Caki2 (cell line): Measurements from ENCODE around the gene SETD3. TPM values are rescaled to one million over a fixed set of nuclear protein-coding genes. Genes with fewer than 3 reads are reported as not detected.

Source experiments
- DNase-seq: peaks from one replicate; pipeline ENCODE4 v3.0.0-alpha.2; 2015; ENCODE audit warnings: low read depth
- in situ Hi-C: cut with HindIII; loops from 2 replicates; pipeline ENCODE4 v1.10.0; 2016; ENCODE audit warnings: low sequenced_read_pairs, low pct_unique_long_range_greater_than_20kb, mixed read lengths
- total RNA-seq: library from RNA; depleted of rRNA; stranded (reverse); fragments of >200 nt; shearing (Covaris generic); gene quantifications from 2 replicates; pipeline ENCODE4 v1.2.3, GENCODE V29; 2014; ENCODE audit warnings: low replicate concordance; rRNA removed

The SETD3 gene
- total RNA-seq, result 27.9 and 38.1 TPM in 2 replicates

DNA sequence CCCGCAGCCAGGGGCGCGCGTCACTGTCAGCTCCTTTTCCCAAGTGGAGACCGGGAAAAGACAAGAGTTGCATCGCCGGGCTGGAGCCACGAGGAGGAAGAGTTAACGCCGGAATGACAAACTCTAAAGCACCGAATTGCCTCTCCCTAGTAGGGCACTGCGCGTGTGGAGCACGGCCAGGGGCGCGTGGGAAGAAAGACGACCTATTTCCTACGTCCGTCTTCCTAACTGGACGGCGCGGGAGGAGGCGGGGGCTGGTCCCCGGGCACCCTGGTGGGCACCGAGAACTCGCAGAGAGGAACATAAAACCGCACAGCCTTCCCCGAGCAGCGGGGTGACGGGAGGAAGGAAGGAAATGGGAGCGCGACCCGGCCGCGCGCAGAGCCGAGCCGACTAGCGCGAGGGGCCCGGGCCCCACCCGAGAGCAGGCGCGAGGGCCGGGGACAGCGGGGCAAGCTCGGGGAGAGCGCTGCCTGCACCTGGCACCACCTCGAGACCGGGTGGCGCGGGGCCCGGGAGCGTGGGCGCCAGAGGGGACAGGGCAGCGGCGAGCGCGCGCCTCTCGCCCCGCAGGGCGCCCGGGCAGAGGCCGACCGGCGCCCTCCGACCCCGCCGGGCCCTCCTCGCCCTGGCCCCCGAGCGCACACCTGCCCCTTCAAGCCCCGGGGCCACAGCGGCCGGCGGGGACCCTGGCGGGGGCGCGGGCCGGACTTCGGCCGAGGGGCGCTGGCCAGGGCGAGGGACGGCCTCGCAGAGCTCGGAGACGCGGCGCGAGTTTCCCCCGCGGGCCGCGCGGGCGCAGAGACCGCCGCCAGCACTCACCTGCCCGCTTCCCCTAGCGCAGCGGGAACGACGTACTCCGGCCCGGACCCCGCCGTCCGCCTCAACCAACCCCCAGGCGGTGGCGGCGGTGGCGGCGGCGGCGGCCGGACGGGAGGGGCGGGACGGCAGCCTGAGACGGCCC, at the start of gene SETD3:
Gene SETD3 (minus strand): TSS at position 954 of the 964 bp plus-strand sequence. CDS start 15,054 bp downstream, outside the sequence.
- in situ Hi-C loops, result no loop called here
- DNase-seq, result peak; percentile 23

DNA sequence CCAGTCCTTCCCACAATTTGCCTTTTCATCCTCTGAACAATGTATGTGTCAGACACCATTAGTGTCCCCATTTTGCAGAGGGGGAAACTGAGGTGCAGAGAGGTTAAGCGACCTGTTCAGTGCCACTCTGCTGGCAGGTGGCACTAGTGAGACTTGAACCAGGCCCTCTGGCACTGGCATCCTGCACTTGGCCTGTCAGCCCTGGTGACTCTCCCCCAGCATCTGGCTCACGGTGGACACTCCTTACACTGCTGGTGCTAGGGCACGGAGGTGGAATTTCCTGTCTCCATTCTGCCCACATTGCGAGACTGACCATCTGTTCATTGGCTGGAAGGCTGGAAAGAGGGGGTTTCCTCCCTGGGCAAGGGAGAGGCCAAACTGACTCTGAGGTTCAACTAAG, 49.2 kb upstream of the SETD3 start:
- DNase-seq, result no peak
- in situ Hi-C loops, result no loop called here

- in situ Hi-C loops, result no loop called here
- DNase-seq, result no peak
Measured at GRCh38 chr14:99527427-99528076, 46.9 kb upstream of the SETD3 start.

DNA sequence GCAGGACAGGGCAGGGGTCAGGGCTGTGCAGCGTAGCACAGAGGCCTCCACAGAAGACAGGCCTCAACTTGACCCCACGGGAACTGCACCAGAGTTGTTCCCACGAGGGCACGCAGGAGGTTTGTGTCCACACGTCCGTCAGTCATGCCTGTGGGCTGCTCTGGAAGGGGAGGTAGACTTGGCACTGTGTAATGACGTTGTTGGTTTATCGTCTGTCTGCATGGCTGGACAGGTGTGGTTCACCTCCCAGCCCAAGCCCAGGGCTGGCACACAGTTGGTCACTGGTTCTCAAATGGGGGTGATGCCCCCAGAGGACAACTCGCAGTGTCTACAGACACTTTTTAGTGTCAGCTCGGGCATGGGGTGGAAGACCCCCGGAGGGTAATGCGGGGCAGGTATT, 46.4 kb upstream of the SETD3 start:
- in situ Hi-C loops, result no loop called here
- DNase-seq, result no peak

DNA sequence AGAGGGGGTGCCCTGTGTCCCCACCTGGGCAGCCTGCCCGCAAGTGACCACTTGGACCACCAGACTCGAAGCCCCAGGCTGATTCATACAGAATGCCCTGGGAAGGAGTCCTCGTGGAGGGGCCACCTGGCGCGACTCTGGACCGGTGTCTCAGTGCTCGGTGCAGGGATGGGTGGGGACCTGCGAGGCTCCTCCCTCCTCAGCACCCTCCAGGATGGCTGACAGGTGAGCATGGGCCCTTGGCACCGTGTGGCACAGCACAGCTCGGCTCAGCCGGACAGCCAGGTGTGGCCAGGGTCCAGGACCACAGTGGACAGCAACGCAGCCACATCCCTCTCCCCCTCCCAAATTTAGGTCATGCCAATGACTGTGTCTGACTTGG, 45.0 kb upstream of the SETD3 start:
- in situ Hi-C loops, result no loop called here
- no peak for DNase-seq

GRCh38 chr14:99524804-99525698, 44.4 kb upstream of the SETD3 start:
- in situ Hi-C loops, result no loop called here
- no peak for DNase-seq

DNA sequence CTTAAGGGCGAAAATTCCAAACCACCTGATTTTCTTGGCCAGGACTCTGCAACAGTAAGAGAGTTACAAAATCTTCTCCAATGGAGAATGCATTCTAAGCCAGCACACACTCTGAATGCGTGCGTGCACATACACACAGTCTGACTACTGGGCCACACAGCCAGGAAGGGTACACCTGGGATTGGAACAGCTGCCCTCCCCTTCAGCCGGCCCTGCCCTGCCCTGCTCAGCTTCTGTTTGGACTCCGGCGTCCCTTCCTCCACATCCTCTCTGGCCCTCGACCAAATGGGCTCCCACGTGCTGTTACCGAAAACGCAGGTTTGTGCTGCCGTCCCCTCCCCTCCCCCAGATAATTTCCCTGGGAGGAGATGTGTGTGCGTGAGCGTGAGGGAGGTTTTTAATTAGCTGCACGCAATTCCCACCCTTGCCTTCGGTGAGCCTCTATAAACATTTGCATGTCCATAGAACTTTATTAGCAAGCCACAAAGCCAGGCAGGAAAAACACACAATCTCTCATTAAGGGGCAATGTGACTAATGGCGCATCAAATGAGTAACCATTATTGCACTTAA, 43.5 kb upstream of the SETD3 start:
- in situ Hi-C loops, result no loop called here
- DNase-seq, result no peak

DNA sequence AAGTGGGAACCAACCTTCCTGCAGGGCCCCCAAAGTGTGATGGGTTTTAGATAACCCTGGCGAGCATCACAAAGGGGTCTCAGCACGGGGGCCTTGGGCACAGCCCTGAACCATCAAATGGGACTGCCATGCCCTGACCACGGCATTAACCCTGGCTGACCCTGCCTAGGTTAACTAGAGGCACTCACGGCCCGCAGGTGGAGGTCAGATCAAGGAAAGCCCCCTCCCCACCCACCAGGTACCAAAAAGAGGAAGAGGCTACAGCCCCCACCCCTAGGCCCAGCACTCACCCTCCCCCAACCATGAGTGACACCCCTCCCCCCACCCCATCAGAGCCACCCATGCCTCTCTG, 43.0 kb upstream of the SETD3 start:
- in situ Hi-C loops, result no loop called here
- no peak for DNase-seq

DNA sequence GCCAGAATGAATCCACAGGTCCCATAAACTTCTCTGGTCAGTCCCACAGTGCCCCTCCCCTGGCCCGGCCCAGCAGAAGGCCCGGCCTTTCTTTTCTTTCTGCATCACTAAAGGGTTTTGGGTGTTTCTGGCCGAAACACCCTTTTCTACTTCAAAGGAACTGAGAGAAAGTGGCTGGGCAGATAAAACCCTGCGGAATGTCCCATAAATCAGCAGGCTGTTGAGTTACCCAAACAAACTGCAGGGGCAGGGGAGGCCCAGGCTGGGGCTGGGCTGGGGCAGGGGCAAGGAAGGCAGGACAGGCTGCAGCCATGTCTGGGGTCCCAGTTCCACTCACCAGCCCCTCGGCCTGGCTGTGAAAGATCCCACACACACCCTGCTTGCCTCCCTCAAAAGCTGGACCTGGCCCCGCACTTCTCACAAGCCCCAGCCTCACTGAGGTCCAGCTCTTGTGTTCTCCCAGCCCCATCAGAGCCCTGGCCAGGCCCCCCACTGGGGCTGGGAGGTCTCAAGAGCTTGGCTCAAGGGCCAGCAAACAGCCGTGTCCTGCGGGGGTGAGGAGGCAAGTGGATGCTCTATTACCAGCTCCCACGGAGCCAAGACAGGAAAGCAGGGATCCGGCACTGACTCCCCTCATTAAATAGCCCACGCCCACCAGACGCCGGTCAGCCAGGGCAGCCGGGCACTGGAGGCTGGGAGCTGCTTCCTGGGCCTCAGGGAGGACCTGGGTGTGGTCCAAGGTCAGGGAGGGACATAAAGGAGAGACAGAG, 42.5 kb upstream of the SETD3 start:
- DNase-seq, result no peak
- in situ Hi-C loops, result no loop called here

DNA sequence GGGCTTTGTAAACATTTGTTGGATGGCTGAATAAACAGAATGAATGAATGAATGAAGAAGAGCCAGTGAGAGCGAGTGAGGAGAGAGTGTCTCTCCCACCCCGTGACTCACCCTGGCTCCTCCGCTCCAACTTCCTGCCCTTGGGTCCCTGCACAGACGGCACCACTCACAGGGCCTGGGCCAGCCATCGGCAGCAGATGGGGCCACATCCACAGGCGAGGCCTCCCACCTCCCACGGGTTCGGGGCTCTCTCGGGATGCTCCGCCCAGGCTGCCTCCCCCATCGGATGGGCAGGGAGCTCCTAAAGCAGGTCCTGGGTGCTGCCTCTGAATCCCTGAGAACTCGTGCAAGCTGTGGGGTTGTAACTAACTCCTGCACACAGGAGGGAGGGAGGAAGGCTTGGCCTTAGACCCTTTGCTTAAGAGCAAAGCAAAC, 41.8 kb upstream of the SETD3 start:
- in situ Hi-C loops, result no loop called here
- no peak for DNase-seq

DNA sequence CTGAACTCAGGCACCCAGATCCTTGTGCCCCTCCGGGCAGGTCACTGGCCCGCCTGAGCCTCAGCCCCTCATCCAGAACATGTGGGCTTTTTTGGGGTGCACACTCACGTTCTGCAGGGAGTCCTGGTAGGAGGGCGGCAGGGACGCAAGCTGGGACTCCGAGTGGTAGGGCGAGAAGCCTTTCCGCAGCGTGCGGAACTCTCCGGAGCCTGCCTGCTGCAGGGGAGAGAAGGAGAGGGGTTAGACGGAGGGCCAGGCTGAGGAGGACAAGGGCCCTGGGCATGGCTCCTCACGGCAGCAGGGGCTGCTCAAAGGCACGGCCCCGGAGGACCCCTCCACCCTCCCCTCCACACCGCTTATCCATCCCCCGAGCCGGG, 41.4 kb upstream of the SETD3 start:
- no peak for DNase-seq
- in situ Hi-C loops, result no loop called here

DNA sequence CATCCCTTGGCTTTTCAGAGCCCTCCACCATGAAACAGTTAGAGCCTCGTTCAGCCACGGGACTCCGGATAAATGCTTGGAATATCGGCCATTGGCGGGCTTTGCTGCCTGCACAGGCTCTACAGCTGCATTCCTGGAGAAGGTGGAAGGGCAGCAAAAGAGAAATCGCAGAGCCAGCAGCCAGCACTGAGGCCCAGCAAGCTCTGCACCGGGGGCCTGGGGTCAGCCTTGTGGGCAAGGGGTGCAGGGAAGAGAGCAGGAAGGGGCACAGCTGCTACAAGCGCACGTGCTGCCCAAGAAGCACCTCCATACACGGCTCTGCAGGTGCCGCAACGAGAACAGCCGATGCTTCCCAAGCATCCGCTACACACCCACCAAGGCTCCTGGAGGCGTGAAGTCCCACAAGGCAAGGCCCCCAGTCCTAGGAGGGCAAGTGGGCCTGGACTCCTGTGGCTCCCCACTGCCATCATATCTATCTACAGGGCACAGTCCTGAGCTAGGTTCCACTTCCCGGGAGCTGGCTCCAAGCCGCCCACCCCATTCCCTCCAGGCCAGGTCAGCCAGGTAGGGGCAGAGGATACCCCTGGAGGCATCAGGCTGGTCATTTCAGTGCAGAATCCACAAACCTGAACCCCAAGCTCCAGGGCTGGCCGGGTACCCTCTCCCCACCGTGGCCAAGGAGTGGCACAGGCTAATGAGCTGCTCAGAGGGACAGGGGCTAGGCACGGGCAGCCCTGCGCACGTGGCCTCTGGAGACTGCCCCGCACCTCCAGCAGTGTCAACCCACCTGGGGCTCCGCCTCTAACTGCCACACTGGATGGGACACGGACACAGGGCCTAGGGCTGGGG, 40.7 kb upstream of the SETD3 start:
- in situ Hi-C loops, result no loop called here

DNA sequence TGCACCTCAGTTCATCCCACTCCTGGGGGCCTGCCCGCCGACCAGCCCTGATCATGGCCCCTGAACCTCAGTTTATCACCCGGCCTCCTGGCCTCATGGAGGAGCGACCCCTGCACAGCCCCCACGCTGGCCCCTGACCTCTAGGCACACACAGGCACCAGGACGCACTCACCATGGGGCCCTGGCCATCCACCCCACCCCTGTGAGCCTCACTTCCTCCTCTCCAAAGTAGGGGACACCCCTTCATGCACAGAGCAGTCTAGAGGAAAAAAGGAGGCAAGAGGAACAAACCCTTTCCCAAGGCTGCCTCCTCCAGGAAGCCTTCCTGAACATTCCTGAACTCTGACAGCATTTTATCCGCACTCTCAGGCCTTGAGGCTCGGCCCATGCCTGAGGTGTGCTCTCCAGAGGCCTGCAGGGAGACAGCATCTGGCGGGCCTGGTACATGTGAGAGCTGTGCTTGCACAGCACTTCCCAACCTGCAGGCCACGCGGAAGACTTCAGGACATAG, 40.0 kb upstream of the SETD3 start:
- no peak for DNase-seq
- in situ Hi-C loops, result no loop called here

More for the DNA sequence above, 40.7 kb upstream of the SETD3 start:
- DNase-seq, result no peak

GRCh38 chr14:99519931-99520421, 39.3 kb upstream of the SETD3 start:
- in situ Hi-C loops, result no loop called here
- no peak for DNase-seq

DNA sequence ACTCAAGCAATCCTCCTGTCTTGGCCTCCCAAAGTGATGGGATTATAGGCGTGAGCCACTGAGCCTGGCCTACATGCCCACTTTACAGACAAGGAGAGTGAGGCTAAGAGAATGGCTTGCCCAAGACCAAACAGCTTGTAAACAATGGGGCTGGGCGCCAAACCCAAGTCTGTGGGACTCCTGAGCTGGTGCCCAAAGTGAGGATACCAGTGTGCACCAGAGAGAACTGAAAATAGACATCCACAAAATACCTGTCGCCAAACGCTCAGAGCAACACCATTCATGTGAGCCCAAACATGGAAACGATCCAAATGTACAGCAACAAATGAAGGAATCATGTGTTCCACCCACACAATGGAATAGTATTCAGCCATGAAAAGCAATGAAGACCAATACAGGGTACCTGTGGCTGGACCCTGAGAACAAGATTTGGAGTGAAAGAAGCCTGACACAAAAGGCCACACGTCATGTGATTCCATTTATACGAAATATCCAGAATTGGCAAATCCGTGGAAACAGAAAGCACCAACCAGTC, 38.8 kb upstream of the SETD3 start:
- in situ Hi-C loops, result no loop called here
- no peak for DNase-seq
